HEK293 (cell line): Measurements from ENCODE around the gene LRRC75A.

Source experiments
- GLIS1 ChIP-seq: fragments of 450-650 bp; formaldehyde crosslinking; IDR thresholded peaks from 2 replicates; pipeline ENCODE4 v1.5.1; 2016; ENCODE audit warnings: missing biosample characterization, missing genetic modification characterization
- KLF10 ChIP-seq: fragments of 450-650 bp; IDR thresholded peaks from 2 replicates; pipeline ENCODE4 v1.5.1; 2018; ENCODE audit warnings: missing biosample characterization, mild to moderate bottlenecking, missing genetic modification characterization
- RBAK ChIP-seq: fragments of 450-650 bp; formaldehyde crosslinking; IDR thresholded peaks from 2 replicates; pipeline ENCODE4 v1.5.1; 2016; ENCODE audit warnings: missing biosample characterization, missing genetic modification characterization
- SP2 ChIP-seq: fragments of 450-650 bp; formaldehyde crosslinking; IDR thresholded peaks from 2 replicates; pipeline ENCODE4 v1.5.1; 2016; ENCODE audit warnings: missing biosample characterization, missing genetic modification characterization
- TCF7L2 ChIP-seq: IDR thresholded peaks from 2 replicates; pipeline ENCODE4 v1.6.1; 2011; ENCODE audit warnings: low read depth, mild to moderate bottlenecking, inconsistent platforms, low read length, moderate library complexity, borderline replicate concordance
- ZBTB1 ChIP-seq: fragments of 450-650 bp; formaldehyde crosslinking; IDR thresholded peaks from 2 replicates; pipeline ENCODE4 v1.5.1; 2016; ENCODE audit warnings: missing biosample characterization, missing genetic modification characterization
- ZBTB10 ChIP-seq: fragments of 450-650 bp; formaldehyde crosslinking; IDR thresholded peaks from 2 replicates; pipeline ENCODE4 v1.5.1; 2016; ENCODE audit warnings: missing biosample characterization, missing genetic modification characterization
- ZBTB20 ChIP-seq: fragments of 450-650 bp; formaldehyde crosslinking; IDR thresholded peaks from 2 replicates; pipeline ENCODE4 v1.5.1; 2016; ENCODE audit warnings: missing biosample characterization, missing genetic modification characterization
- ZBTB6 ChIP-seq: fragments of 450-650 bp; formaldehyde crosslinking; IDR thresholded peaks from 2 replicates; pipeline ENCODE4 v1.5.1; 2017; ENCODE audit warnings: missing biosample characterization, missing genetic modification characterization
- ZNF140 ChIP-seq: fragments of 450-650 bp; formaldehyde crosslinking; IDR thresholded peaks from 2 replicates; pipeline ENCODE4 v1.5.1; 2016; ENCODE audit warnings: missing biosample characterization, missing genetic modification characterization
- ZNF266 ChIP-seq: fragments of 450-650 bp; formaldehyde crosslinking; IDR thresholded peaks from 2 replicates; pipeline ENCODE4 v1.5.1; 2016; ENCODE audit warnings: missing biosample characterization, missing genetic modification characterization, low read depth
- ZNF354C ChIP-seq: fragments of 450-650 bp; formaldehyde crosslinking; IDR thresholded peaks from 2 replicates; pipeline ENCODE4 v1.5.1; 2016; ENCODE audit warnings: missing biosample characterization, missing genetic modification characterization, low read depth, borderline replicate concordance
- ZNF501 ChIP-seq: fragments of 450-650 bp; formaldehyde crosslinking; IDR thresholded peaks from 2 replicates; pipeline ENCODE4 v1.5.1; 2016; ENCODE audit warnings: missing biosample characterization, missing genetic modification characterization
- ZNF518A ChIP-seq: fragments of 450-650 bp; formaldehyde crosslinking; conservative IDR thresholded peaks from 2 replicates; pipeline ENCODE4 v1.5.1; 2016; ENCODE audit warnings: low read depth, missing biosample characterization, missing genetic modification characterization
- ZNF548 ChIP-seq: fragments of 450-650 bp; formaldehyde crosslinking; IDR thresholded peaks from 2 replicates; pipeline ENCODE4 v1.5.1; 2016; ENCODE audit warnings: missing biosample characterization, missing genetic modification characterization
- ZNF555 ChIP-seq: fragments of 450-650 bp; formaldehyde crosslinking; conservative IDR thresholded peaks from 2 replicates; pipeline ENCODE4 v1.5.1; 2017; ENCODE audit warnings: missing biosample characterization, mild to moderate bottlenecking, missing genetic modification characterization, inconsistent platforms
- ZNF571 ChIP-seq: fragments of 450-650 bp; formaldehyde crosslinking; IDR thresholded peaks from 2 replicates; pipeline ENCODE4 v1.5.0; 2017; ENCODE audit warnings: missing biosample characterization, missing genetic modification characterization
- ZNF621 ChIP-seq: fragments of 450-650 bp; formaldehyde crosslinking; IDR thresholded peaks from 2 replicates; pipeline ENCODE4 v1.5.1; 2017; ENCODE audit warnings: missing biosample characterization, missing genetic modification characterization
- ZNF629 ChIP-seq: fragments of 450-650 bp; formaldehyde crosslinking; IDR thresholded peaks from 2 replicates; pipeline ENCODE4 v1.5.1; 2017; ENCODE audit warnings: missing biosample characterization, missing genetic modification characterization
- ZNF654 ChIP-seq: fragments of 450-650 bp; formaldehyde crosslinking; IDR thresholded peaks from 2 replicates; pipeline ENCODE4 v1.5.1; 2016; ENCODE audit warnings: low read depth, missing biosample characterization, missing genetic modification characterization
- ZNF664 ChIP-seq: fragments of 450-650 bp; formaldehyde crosslinking; IDR thresholded peaks from 2 replicates; pipeline ENCODE4 v1.5.1; 2016; ENCODE audit warnings: missing biosample characterization, missing genetic modification characterization
- ZNF692 ChIP-seq: fragments of 450-650 bp; formaldehyde crosslinking; IDR thresholded peaks from 2 replicates; pipeline ENCODE4 v1.5.1; 2016; ENCODE audit warnings: missing biosample characterization, missing genetic modification characterization
- ZNF777 ChIP-seq: fragments of 450-650 bp; formaldehyde crosslinking; IDR thresholded peaks from 2 replicates; pipeline ENCODE4 v1.5.1; 2017; ENCODE audit warnings: missing biosample characterization, missing genetic modification characterization, borderline replicate concordance
- ZSCAN4 ChIP-seq: fragments of 450-650 bp; formaldehyde crosslinking; IDR thresholded peaks from 2 replicates; pipeline ENCODE4 v1.5.1; 2017; ENCODE audit warnings: missing biosample characterization, missing genetic modification characterization
- ZSCAN5A ChIP-seq: fragments of 450-650 bp; formaldehyde crosslinking; IDR thresholded peaks from 2 replicates; pipeline ENCODE4 v1.5.1; 2016; ENCODE audit warnings: missing biosample characterization, missing genetic modification characterization

LRRC75A gene

GRCh38 chr17:16406742-16407674, 85.0 kb downstream of the LRRC75A start (continued):
- TF ChIP-seq SP2 (tag by site-specific recombination) = peak; percentile 82
- TF ChIP-seq ZBTB1 (tag by site-specific recombination) = peak; percentile 92
- peak; percentile 86; the same call in 1 of the 2 replicates for TF ChIP-seq ZBTB6
- TF ChIP-seq GLIS1 = peak; percentile 45; the same call in 1 of the 2 replicates
- no peak for TF ChIP-seq ZNF571 (tag by site-specific recombination)
- TF ChIP-seq ZSCAN4 (tag by site-specific recombination) = peak; percentile 25; the same call in 1 of the 2 replicates
- TF ChIP-seq ZNF777 (tag by site-specific recombination) = no peak
- peak; percentile 95 for TF ChIP-seq ZNF140
- peak; percentile 93 for TF ChIP-seq RBAK
- peak; percentile 74; the same call in 1 of the 2 replicates for TF ChIP-seq ZBTB10 (tag by site-specific recombination)
- peak; percentile 68 for TF ChIP-seq ZNF629 (tag by site-specific recombination)
- 0 out of 2 replicates have a peak, but pooled peaks have one; percentile 41 for TF ChIP-seq ZSCAN5A (tag by site-specific recombination)
- peak; percentile 65; the same call in 1 of the 2 replicates for TF ChIP-seq ZNF692 (tag by site-specific recombination)
- TF ChIP-seq ZNF518A (tag by site-specific recombination) = peak; percentile 94
- peak; percentile 65; the same call in 1 of the 2 replicates for TF ChIP-seq ZBTB20 (tag by site-specific recombination)
- peak; percentile 87; the same call in 1 of the 2 replicates for TF ChIP-seq ZNF354C (tag by site-specific recombination)
- peak; percentile 89 for TF ChIP-seq ZNF501 (tag by site-specific recombination)
- no peak for TF ChIP-seq TCF7L2
- peak; percentile 71 for TF ChIP-seq ZNF664 (tag by site-specific recombination)
- 0 out of 2 replicates have a peak, but pooled peaks have one; percentile 29 for TF ChIP-seq ZNF548 (tag by site-specific recombination)
- no peak for TF ChIP-seq ZNF621 (tag by site-specific recombination)
- peak; percentile 95 for TF ChIP-seq ZNF266 (tag by site-specific recombination)
- peak; percentile 52 for TF ChIP-seq ZNF654 (tag by site-specific recombination)
- peak; percentile 76 for TF ChIP-seq ZNF555
- no peak for TF ChIP-seq KLF10 (tag by site-specific recombination)
